ENCODE results near the gene TRIM34.
"Not testable (repeated sequence)": the region's sequence is repeated elsewhere in the genome, so short reads cannot be mapped to it uniquely, and the experiment has no call there.

The TRIM34 gene

GRCh38 chr11:5624489-5625279 lies at the start of gene TRIM34:
TSS of gene TRIM34 (plus strand) at chr11:5625001. CDS start at chr11:5632332, 7,331 bp downstream.
- DNase-seq (ENCODE audit: low spot score) = peak; percentile 76

- DNase-seq (ENCODE audit: low spot score) = no peak
Observed at GRCh38 chr11:5575152-5575551, 49.6 kb upstream of the TRIM34 start.

GRCh38 chr11:5577101-5577500 lies 47.7 kb upstream of the TRIM34 start:
- no peak for DNase-seq (ENCODE audit: low spot score)

- no peak for DNase-seq (ENCODE audit: low spot score)
Observed at GRCh38 chr11:5580577-5580976, 44.2 kb upstream of the TRIM34 start, which contains the start of gene OR52B6. TSS of gene OR52B6 (plus strand) at chr11:5580877. CDS start at chr11:5580877, 0 bp downstream.

GRCh38 chr11:5581014-5581413 lies 43.8 kb upstream of the TRIM34 start:
- DNase-seq (ENCODE audit: low spot score) = no peak

GRCh38 chr11:5584458-5584857 lies 40.3 kb upstream of the TRIM34 start:
- not testable (repeated sequence) for DNase-seq (ENCODE audit: low spot score)

- not testable (repeated sequence) for DNase-seq (ENCODE audit: low spot score)
Observed at GRCh38 chr11:5589906-5590305, 34.9 kb upstream of the TRIM34 start.

GRCh38 chr11:5591613-5592012 lies 33.2 kb upstream of the TRIM34 start:
- peak; percentile 79 for DNase-seq (ENCODE audit: low spot score)

- no peak for DNase-seq (ENCODE audit: low spot score)
Observed at GRCh38 chr11:5592615-5593014, 32.2 kb upstream of the TRIM34 start.

GRCh38 chr11:5593146-5593545 lies 31.7 kb upstream of the TRIM34 start:
- DNase-seq (ENCODE audit: low spot score) = no peak

- peak; percentile 77 for DNase-seq (ENCODE audit: low spot score)
Observed at GRCh38 chr11:5596607-5597201, 28.1 kb upstream of the TRIM34 start, which contains the start of gene TRIM6. TSS of gene TRIM6 (plus strand) at chr11:5596637. CDS start at chr11:5596898, 261 bp downstream.

GRCh38 chr11:5597953-5598352 lies 26.8 kb upstream of the TRIM34 start:
- no peak for DNase-seq (ENCODE audit: low spot score)

GRCh38 chr11:5600374-5600851 lies 24.4 kb upstream of the TRIM34 start:
- DNase-seq (ENCODE audit: low spot score) = peak; percentile 88

- peak; percentile 59 for DNase-seq (ENCODE audit: low spot score)
Observed at GRCh38 chr11:5602791-5603190, 22.0 kb upstream of the TRIM34 start.

GRCh38 chr11:5603326-5603725 lies 21.5 kb upstream of the TRIM34 start:
- DNase-seq (ENCODE audit: low spot score) = no peak

- peak; percentile 45 for DNase-seq (ENCODE audit: low spot score)
Observed at GRCh38 chr11:5604896-5605295, 19.9 kb upstream of the TRIM34 start.

GRCh38 chr11:5605849-5606248 lies 19.0 kb upstream of the TRIM34 start:
- DNase-seq (ENCODE audit: low spot score) = peak; percentile 65

GRCh38 chr11:5608808-5609207 lies 16.0 kb upstream of the TRIM34 start:
- no peak for DNase-seq (ENCODE audit: low spot score)

GRCh38 chr11:5610446-5610845 lies 14.4 kb upstream of the TRIM34 start:
- no peak for DNase-seq (ENCODE audit: low spot score)

GRCh38 chr11:5611627-5612026 lies 13.2 kb upstream of the TRIM34 start:
- no peak for DNase-seq (ENCODE audit: low spot score)

GRCh38 chr11:5618807-5619206 lies 6.0 kb upstream of the TRIM34 start:
- peak; percentile 28 for DNase-seq (ENCODE audit: low spot score)

- peak; percentile 70 for DNase-seq (ENCODE audit: low spot score)
Observed at GRCh38 chr11:5620651-5621521, 3.9 kb upstream of the TRIM34 start.

Measured in kidney tubule cell (primary cell).